ENCODE results near the gene CPT1A. TPM values are rescaled to one million over a fixed set of nuclear protein-coding genes. Genes with fewer than 3 reads are reported as not detected.

CPT1A gene
- total and polyA plus RNA-seq, 8 donors, result 7.0 to 103 (median 30.1) TPM

DNA sequence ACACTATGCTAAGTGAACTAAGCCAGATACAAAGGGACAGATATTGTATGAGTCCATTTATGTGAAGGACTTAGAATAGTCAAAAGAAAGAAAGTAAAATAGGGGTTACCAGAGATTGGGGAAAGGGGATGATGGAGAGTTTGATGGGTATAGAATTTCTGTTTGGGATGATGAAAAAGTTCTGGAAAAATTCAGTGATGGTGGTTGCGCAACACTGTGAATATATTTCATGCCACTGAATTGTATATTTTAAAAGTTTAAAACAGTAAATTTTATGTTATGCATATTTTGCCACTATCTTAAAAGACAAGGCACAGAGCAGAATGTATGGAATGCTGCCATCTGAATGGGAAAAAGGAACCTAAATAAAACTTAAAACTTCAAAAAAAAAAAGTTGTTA, 119.6 kb downstream of the CPT1A start:
- no peak for DNase-seq
- Histone ChIP-seq H3K4me1 (no peaks in the 10 kb centered on the region), H3K27me3 (peaks cover 0 to 5% (median 0%) of the 10 kb centered on the region in 3 donors), H3K9me3 (peaks cover 0 to 18% (median 16%) of the 10 kb centered on the region in 4 donors), H3K27ac (no peak overlapping the region), H3K4me3 (no peak overlapping the region), H3K36me3 (no peaks in the 10 kb centered on the region)
- intact Hi-C loops (cut with DNase I; ENCODE audit: low total_unique reads), result no loop called here
- WGBS, 5 donors, result 94 to 100% (median 97%) methylated on average over 1 of the region's 1 CpG
- TF ChIP-seq EP300 (IDR thresholded peaks at IDR 0.05) (no peak), POLR2A (IDR thresholded peaks at IDR 0.05) (no peak), POLR2AphosphoS5 (IDR thresholded peaks at IDR 0.05) (no peak)
- TF ChIP-seq, protein P1, sequence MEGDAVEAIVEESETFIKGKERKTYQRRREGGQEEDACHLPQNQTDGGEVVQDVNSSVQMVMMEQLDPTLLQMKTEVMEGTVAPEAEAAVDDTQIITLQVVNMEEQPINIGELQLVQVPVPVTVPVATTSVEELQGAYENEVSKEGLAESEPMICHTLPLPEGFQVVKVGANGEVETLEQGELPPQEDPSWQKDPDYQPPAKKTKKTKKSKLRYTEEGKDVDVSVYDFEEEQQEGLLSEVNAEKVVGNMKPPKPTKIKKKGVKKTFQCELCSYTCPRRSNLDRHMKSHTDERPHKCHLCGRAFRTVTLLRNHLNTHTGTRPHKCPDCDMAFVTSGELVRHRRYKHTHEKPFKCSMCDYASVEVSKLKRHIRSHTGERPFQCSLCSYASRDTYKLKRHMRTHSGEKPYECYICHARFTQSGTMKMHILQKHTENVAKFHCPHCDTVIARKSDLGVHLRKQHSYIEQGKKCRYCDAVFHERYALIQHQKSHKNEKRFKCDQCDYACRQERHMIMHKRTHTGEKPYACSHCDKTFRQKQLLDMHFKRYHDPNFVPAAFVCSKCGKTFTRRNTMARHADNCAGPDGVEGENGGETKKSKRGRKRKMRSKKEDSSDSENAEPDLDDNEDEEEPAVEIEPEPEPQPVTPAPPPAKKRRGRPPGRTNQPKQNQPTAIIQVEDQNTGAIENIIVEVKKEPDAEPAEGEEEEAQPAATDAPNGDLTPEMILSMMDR (IDR thresholded peaks at IDR 0.05), result no peak

DNA sequence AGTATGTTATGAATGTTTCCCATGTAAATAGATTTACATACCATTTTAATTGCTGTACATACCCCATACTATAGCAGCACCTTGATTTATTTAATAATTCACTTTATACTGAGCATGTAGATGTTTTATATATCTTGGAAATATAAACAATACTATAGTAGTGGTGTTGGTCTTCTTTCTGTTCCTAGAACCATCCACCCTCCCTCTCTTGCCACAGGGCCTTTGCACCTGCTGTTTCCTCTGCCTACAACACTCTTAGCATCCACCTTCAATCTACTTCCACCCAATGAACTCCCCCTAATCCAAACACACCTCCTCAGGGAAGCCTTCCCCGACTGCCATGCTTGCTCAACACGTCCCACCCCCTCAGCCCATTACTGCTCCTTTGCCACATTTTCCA, 120.6 kb downstream of the CPT1A start:
- WGBS, 5 donors, result 89 to 98% (median 90%) methylated on average over 2 of the region's 2 CpGs
- Histone ChIP-seq H3K27ac (no peak overlapping the region), H3K4me1 (no peaks in the 10 kb centered on the region), H3K9me3 (peaks cover 0 to 18% (median 16%) of the 10 kb centered on the region in 4 donors), H3K4me3 (no peak overlapping the region), H3K27me3 (peaks cover 0 to 12% (median 0%) of the 10 kb centered on the region in 3 donors), H3K36me3 (no peaks in the 10 kb centered on the region)
- no peak for DNase-seq
- no peak for TF ChIP-seq POLR2AphosphoS5 (IDR thresholded peaks at IDR 0.05)
- TF ChIP-seq, protein P1 (IDR thresholded peaks at IDR 0.05), result no peak
- TF ChIP-seq EP300 (IDR thresholded peaks at IDR 0.05), result no peak
- TF ChIP-seq POLR2A (IDR thresholded peaks at IDR 0.05), result no peak
- intact Hi-C loops (cut with DNase I; ENCODE audit: low total_unique reads), result no loop called here

DNA sequence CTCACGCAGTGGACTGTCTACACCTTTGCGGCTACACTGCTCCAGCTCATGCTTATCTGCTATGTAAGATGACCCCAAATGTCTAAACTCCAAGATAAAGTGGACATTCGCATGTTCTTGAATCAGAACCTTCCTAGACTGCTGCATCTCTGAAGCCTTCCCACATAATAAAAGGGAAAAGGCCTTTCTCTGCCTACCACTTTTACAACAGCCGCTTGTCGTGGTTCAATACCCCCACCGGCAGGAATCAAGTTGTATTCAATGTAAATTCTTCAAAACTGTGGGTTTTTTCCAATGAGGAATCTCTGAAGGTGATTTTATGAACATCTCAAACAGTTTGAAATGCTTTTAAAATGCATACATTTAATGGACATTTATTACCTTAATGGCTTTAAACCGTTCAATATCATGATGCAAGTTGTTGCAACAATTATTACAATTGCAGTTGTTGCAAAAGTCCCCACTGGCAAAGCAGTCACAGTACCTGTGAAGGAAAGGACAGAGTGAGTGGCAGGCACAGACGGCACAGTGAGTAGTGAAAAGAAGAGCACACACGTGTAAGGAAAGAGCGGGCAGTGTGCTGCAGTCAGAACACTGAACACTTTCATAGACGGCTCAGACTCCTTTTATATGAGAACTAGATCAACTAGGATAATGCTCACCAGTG, 126.1 kb downstream of the CPT1A start:
- DNase-seq, result no peak
- peaks cover 0 to 4% (median 0%) of the 10 kb centered on the region in 4 donors for H3K4me1 ChIP-seq
- peaks cover 0 to 18% (median 16%) of the 10 kb centered on the region in 4 donors for H3K9me3 ChIP-seq
- intact Hi-C loops (cut with DNase I; ENCODE audit: low total_unique reads), result no loop called here
- WGBS, 5 donors, result 78 to 93% (median 91%) methylated on average over 11 of the region's 11 CpGs
- no peak overlapping the region for H3K27ac ChIP-seq
- no peak overlapping the region for H3K4me3 ChIP-seq
- TF ChIP-seq EP300 (IDR thresholded peaks at IDR 0.05), result no peak
- TF ChIP-seq, protein P1 (IDR thresholded peaks at IDR 0.05), result no peak
- TF ChIP-seq POLR2A (IDR thresholded peaks at IDR 0.05), result no peak
- no peaks in the 10 kb centered on the region for H3K36me3 ChIP-seq
- peaks cover 0 to 16% (median 3%) of the 10 kb centered on the region in 3 donors for H3K27me3 ChIP-seq

DNA sequence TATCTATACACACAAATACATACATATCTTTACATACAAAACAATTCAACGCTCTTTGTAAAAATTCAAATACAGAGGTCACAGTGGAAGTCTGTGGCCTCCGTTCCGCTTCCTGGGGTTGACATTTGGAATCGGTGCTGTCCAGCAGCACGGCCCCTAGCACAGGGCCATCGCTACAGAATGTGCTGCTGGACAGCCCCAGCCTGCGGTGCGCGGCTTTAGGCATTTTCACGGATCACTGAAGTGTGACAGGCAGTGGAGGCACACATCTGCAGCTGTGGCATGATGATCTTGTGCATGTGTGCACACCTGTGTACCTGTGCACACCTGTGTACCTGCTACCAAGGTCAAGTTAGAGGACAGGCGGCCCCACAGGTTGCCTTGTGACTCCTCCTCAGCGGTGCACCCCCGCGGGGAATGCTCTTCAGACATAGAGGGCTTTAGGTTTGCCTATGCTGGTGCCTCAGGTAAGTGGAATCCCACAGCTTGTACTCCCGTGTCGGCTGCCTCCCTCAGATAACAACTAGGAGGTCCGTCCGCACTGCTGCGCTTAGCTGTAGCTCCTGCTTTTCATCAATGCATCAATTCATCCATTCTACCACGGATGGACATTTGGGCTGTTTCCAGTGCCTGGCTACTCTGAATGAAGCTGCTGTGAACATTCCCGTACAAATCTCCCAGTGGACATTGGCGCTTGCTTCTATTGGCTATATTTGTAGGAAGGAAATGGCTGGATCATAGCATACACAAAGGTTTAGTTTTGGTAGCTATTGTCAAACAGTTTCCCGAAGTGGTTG, 127.5 kb downstream of the CPT1A start:
- H3K36me3 ChIP-seq, result no peaks in the 10 kb centered on the region
- H3K27me3 ChIP-seq, result peaks cover 0 to 16% (median 3%) of the 10 kb centered on the region in 3 donors
- no peak for DNase-seq
- WGBS, 5 donors, result 46 to 80% (median 67%) methylated on average over 23 of the region's 23 CpGs
- TF ChIP-seq POLR2AphosphoS5 (IDR thresholded peaks at IDR 0.05), result no peak
- TF ChIP-seq EP300 (IDR thresholded peaks at IDR 0.05), result no peak
- TF ChIP-seq POLR2A (IDR thresholded peaks at IDR 0.05), result no peak
- TF ChIP-seq, protein P1 (IDR thresholded peaks at IDR 0.05), result no peak
- H3K4me3 ChIP-seq, result no peak overlapping the region
- peaks cover 0 to 5% (median 3%) of the 10 kb centered on the region in 4 donors for H3K9me3 ChIP-seq
- intact Hi-C loops (cut with DNase I; ENCODE audit: low total_unique reads), result no loop called here
- H3K4me1 ChIP-seq, result peaks cover 0 to 4% (median 0%) of the 10 kb centered on the region in 4 donors
- no peak overlapping the region for H3K27ac ChIP-seq
